ENCODE data around the gene TLE4.
A peak's percentile ranks its signal among the peaks of the same experiment; 100 is the strongest.
"Not testable (repeated sequence)": the region's sequence is repeated elsewhere in the genome, so short reads cannot be mapped to it uniquely, and the experiment has no call there.

TLE4 gene

DNA sequence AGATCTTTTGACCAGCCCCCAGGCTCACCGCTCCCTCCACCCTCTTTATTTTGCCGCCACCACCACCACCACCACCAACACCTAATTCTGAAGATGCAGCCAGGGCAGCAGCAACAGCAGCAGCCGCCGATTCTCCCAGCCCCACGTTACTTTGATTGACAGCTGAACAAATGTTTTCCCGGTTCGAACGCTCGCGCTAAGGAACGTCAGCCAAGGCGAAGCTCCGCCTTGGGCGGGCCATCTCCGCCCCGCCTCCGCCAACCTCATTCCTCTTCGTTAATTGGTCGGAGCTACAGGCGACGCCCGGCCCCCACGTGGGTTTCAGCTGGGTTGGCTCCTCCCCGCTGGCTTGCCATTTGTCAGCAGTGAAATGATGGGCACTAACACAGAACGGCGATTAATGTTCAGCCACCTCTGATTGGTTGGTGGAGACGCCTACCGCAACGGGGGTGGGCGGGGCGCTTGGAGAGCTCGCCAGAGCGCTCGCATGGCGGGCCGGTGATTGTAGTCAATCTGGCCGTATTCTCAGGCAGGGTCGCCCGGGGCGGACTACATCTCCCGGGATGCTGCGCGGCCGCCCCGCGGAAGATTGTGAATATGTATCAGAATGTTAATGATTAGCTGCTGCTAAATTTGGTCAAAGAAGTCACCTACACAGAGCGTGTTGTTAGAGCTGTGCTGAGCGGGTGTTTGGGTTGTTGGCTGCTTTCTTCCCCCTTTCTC, at the start of gene TLE4:
Gene TLE4, plus strand, starts transcription at position 657 of the 723 bp plus-strand sequence. CDS start 826 bp downstream, outside the sequence.
- TF ChIP-seq POLR2A (IDR thresholded peaks at IDR 0.05; ENCODE audit: low read length) (peak; percentile 92), GATA1 (IDR thresholded peaks at IDR 0.05; ENCODE audit: low read depth, low read length) (no peak)
- DNase-seq, result peak; percentile 99 to 100

DNA sequence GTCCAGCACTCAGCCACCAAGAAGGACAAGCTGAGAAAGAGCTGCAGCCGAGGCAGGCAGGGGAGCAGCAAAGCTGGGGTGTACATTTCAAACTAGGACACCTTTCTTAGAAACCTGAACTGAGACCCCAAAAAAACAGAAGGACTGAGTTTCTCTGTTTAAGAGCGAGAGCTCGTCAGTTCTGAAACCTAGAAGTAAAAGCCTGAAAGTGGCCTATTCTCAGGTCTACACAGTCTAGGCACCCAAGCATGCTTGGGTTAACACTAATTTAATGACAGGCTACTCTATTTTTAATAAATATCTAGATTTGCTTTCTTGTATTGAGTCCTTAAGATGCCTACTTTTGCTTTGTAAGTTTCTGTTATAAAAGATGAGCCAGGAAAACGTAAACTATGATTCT, 49.0 kb upstream of the TLE4 start:
- no peak for TF ChIP-seq POLR2A (IDR thresholded peaks at IDR 0.05; ENCODE audit: low read length)
- TF ChIP-seq GATA1 (IDR thresholded peaks at IDR 0.05; ENCODE audit: low read depth, low read length), result no peak
- no peak for DNase-seq

DNA sequence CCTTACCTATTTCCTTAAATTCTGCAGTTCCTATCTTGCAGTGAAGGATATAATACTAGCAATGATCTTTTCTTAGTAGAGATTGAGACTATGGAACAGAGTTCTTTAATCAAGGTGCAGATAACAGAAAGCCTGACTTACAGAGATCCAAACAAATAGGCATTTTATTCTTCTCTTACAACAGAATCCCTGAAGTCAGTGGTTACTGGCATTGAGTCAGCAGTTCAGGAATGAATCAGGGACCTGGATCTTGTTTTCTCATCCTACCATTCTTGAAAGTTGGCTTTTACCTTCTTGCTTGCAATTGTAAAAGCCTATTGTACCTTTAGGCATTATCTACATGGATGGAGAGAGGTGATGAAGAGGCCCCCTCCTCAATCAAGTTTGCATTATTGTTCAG, 47.5 kb upstream of the TLE4 start:
- DNase-seq, result no peak
- TF ChIP-seq POLR2A (IDR thresholded peaks at IDR 0.05; ENCODE audit: low read length) (no peak), GATA1 (IDR thresholded peaks at IDR 0.05; ENCODE audit: low read depth, low read length) (no peak)

DNA sequence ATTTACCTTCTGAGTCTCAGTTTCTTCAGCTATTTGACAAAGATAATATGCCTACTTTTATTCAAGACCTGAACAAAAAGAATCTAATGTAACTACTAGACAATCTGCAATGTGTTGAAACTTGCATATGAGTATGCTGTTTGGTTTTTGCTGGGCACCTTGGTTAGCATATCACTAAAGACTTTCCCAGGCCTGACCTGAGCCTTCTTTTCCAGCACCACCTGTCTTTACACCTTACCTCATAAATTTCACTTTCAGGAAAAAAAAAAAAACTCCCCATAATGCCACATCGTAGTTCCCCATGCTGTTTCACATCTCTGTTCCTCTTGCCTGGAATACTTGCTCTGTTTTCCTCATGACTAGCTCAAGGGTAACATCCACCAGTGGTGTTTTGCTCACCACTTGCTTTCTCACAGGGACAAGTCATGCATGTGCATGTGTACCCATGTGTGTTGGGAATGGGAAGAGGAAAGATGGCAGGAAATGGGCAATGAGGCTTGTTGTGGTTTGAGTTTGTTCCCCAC, 45.6 kb upstream of the TLE4 start:
- DNase-seq, result no peak
- TF ChIP-seq GATA1 (IDR thresholded peaks at IDR 0.05; ENCODE audit: low read depth, low read length) (no peak), POLR2A (IDR thresholded peaks at IDR 0.05; ENCODE audit: low read length) (no peak)

DNA sequence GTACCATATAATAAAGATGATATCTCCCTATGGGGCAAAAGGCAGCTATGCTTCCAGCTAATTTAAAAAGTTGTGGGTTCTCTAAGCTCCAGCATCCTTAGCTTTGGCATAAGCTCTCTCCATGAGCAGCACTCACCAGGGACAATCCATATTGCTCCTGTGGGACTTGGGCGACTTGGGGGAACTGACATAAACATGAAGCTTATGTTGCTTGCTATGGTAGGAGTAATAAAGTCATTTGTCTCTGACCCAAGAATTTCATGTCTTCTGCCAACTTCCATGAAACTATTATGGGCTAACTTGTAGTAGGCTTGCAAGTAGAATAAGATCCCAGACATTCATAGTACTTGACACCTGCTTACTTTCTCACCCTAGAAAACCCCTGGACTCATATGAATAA, 36.2 kb upstream of the TLE4 start:
- DNase-seq, result no peak
- TF ChIP-seq GATA1 (IDR thresholded peaks at IDR 0.05; ENCODE audit: low read depth, low read length) (no peak), POLR2A (IDR thresholded peaks at IDR 0.05; ENCODE audit: low read length) (no peak)

- no peak for TF ChIP-seq POLR2A (IDR thresholded peaks at IDR 0.05; ENCODE audit: low read length)
- no peak for TF ChIP-seq GATA1 (IDR thresholded peaks at IDR 0.05; ENCODE audit: low read depth, low read length)
- DNase-seq, result no peak
These were observed 33.9 kb upstream of the TLE4 start for GRCh38 chr9:79537838-79538237.

- no peak for TF ChIP-seq POLR2A (IDR thresholded peaks at IDR 0.05; ENCODE audit: low read length)
- no peak for TF ChIP-seq GATA1 (IDR thresholded peaks at IDR 0.05; ENCODE audit: low read depth, low read length)
- no peak for DNase-seq
These were observed 28.8 kb upstream of the TLE4 start for GRCh38 chr9:79542735-79543620.

- not testable (repeated sequence) for DNase-seq
These were observed 27.4 kb upstream of the TLE4 start for GRCh38 chr9:79544375-79544774.

DNA sequence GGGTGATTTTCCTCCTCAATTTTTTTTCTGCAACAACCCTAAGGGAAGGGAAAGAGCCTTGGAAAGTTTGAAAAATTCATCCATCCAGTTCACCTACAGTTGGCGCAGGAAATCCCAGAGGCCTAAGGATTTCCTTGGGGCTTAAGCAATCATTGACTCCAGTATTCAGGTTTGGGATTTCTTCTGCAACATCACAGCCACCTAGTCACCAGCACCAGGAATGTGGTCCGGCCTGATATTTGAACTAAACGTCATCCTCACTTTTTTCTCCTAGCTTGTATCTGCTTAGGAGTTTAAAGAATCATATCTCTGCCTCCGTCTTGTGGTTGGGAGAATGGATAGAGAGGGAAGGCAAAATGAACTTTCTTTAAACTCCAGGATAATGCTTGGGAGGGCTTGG, 20.2 kb upstream of the TLE4 start:
- TF ChIP-seq POLR2A (IDR thresholded peaks at IDR 0.05; ENCODE audit: low read length), result no peak
- no peak for TF ChIP-seq GATA1 (IDR thresholded peaks at IDR 0.05; ENCODE audit: low read depth, low read length)
- DNase-seq, result no peak

- no peak for DNase-seq
- TF ChIP-seq GATA1 (IDR thresholded peaks at IDR 0.05; ENCODE audit: low read depth, low read length), result no peak
- TF ChIP-seq POLR2A (IDR thresholded peaks at IDR 0.05; ENCODE audit: low read length), result no peak
These were observed 19.8 kb upstream of the TLE4 start for GRCh38 chr9:79551994-79552393.

DNA sequence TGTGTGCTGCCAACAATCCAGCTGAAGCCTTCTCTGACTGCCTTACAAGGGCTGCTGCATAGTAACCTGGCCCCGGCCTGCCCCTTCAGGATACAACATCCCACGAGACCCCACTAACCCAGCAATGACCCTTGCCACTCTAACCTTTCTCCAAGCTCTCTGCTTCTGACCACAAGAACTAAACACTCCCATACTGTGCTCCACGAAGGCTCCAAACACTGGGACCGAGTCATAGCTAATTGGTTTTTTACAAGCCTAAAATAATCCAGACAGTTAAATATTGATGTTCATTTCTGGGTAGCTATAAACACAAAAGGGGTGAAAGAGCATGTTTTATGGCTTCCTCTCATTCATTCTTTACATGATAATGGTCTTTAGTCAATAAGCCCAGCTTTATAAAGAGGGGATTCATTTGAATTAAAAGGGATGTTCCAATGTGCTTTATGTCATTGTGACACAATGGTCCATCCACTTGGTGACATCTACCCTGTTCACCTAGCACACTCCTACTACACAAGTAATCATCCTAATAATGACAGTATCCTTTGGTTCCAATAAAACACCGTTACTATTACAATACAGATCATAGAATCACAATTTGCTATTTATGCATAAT, 16.2 kb upstream of the TLE4 start:
- DNase-seq, result no peak
- TF ChIP-seq GATA1 (IDR thresholded peaks at IDR 0.05; ENCODE audit: low read depth, low read length) (no peak), POLR2A (IDR thresholded peaks at IDR 0.05; ENCODE audit: low read length) (no peak)

DNA sequence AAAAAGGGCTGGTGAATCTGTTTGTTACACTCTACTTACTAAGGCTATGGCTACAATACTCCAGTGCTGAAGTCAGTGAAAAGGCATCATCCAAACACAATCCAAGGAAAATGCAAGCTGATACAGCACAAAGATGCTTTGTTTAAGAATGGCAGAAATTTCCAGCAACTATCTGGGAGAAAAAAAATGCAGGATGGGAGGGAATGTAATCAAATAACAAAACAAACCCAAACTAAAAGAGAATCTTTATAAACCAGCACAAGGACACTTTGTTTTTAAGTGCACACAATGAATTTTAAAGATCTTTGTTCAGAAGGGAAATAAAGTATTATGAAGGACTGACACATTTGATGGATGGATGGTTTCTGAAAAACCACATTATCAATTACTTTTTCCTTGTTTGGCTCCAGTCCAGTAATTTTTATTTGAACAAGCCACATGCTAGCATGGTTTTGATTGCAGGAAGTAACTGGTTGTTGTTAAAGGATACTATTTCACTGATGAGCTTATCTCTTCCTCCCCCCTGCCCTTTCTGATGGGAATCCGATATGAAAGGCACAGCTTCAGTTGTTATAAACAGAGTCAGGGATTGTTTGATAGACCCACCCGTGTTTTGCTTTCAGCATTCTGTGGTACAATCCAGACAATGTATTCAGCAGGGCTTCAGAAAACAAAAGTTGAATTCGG, 12.1 kb upstream of the TLE4 start:
- DNase-seq, result no peak
- no peak for TF ChIP-seq GATA1 (IDR thresholded peaks at IDR 0.05; ENCODE audit: low read depth, low read length)

- TF ChIP-seq POLR2A (IDR thresholded peaks at IDR 0.05; ENCODE audit: low read length) (no peak), GATA1 (IDR thresholded peaks at IDR 0.05; ENCODE audit: low read depth, low read length) (no peak)
- DNase-seq, result no peak
These were observed 8.9 kb upstream of the TLE4 start for GRCh38 chr9:79562749-79563386.

Measured in erythroblast (primary cell).